ENCODE results near the gene SSR4. TPM values are rescaled to one million over a fixed set of nuclear protein-coding genes. Genes with fewer than 3 reads are reported as not detected.

SSR4 gene
- total and polyA plus RNA-seq, 2 experiments from 2014 or later, result 316 to 693 TPM

DNA sequence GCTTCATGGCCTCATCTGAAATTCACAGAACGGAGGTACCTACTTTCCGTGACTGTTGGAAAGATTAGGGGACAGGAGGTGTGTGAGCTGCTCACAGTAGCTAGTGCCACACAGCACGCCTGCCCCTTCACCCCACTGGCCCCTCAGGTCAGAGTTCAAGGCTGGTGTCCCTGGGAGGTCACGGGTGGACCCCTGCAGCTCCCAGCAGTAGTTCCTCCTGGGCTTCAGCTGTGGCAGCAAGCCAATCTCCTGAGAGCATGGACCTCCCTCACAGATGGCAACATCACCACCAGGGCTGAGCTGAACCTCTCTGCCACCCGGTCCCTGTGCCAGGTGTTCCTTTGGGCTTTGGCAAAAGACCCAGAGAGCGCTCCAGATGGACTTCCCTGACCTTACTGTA, 2.1 kb upstream of the SSR4 start:
- no peaks in the 10 kb centered on the region for H4K20me1 ChIP-seq (ENCODE audit: insufficient read depth, poor library complexity, severe bottlenecking)
- no peak overlapping the region for H3K27ac ChIP-seq
- 84% methylated on average over 6 of the region's 6 CpGs for WGBS (ENCODE audit: low lambda C conversion rate, missing lambda C conversion rate)
- peaks cover 9% of the 10 kb centered on the region for H3K4me1 ChIP-seq (ENCODE audit: insufficient read depth)
- H3K9me2 ChIP-seq (replicated peaks; ENCODE audit: insufficient read depth), result no peaks in the 10 kb centered on the region
- H3K4me3 ChIP-seq, result no peak overlapping the region
- H3K36me3 ChIP-seq (replicated peaks; ENCODE audit: insufficient read depth, low read depth), result no peaks in the 10 kb centered on the region
- no peak overlapping the region for H3K4me2 ChIP-seq
- no peak for DNase-seq (ENCODE audit: low spot score)
- no peaks in the 10 kb centered on the region for H3K27me3 ChIP-seq
- peaks cover 37% of the 10 kb centered on the region for H3K79me2 ChIP-seq
- no peaks in the 10 kb centered on the region for H3K9me3 ChIP-seq (ENCODE audit: low read depth)
- TF ChIP-seq EZH2 (IDR thresholded peaks at IDR 0.05; ENCODE audit: borderline replicate concordance) (no peak), EZH2phosphoT487 (IDR thresholded peaks at IDR 0.05; ENCODE audit: low read depth, severe bottlenecking, unreplicated experiment) (no peak)
- TF ChIP-seq, protein P1, sequence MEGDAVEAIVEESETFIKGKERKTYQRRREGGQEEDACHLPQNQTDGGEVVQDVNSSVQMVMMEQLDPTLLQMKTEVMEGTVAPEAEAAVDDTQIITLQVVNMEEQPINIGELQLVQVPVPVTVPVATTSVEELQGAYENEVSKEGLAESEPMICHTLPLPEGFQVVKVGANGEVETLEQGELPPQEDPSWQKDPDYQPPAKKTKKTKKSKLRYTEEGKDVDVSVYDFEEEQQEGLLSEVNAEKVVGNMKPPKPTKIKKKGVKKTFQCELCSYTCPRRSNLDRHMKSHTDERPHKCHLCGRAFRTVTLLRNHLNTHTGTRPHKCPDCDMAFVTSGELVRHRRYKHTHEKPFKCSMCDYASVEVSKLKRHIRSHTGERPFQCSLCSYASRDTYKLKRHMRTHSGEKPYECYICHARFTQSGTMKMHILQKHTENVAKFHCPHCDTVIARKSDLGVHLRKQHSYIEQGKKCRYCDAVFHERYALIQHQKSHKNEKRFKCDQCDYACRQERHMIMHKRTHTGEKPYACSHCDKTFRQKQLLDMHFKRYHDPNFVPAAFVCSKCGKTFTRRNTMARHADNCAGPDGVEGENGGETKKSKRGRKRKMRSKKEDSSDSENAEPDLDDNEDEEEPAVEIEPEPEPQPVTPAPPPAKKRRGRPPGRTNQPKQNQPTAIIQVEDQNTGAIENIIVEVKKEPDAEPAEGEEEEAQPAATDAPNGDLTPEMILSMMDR (IDR thresholded peaks at IDR 0.05; ENCODE audit: poor library complexity), result no peak
- no peak overlapping the region for H2AFZ ChIP-seq

DNA sequence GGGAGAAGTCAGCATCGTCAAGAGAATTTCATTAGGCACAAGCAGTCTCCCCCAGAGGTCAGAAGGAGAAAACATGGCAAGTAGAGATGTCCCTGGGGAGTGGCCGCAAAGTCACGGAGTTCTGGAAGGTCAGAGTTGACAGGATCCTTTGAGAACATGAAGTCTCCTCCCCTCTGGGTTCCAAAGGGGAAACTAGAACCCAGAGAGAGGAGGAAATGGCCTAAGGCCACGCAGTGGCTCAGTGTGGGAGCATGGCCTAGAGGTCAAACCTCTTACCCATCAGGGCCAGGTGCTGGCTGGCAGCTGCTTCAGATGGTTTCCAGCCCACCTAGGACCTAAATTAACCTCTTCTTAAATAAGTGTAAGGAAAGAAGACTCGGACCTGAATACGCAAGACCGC, 1.2 kb upstream of the SSR4 start:
- no peak for DNase-seq (ENCODE audit: low spot score)
- Histone ChIP-seq H3K4me1 (ENCODE audit: insufficient read depth) (peaks cover 9% of the 10 kb centered on the region), H3K36me3 (replicated peaks; ENCODE audit: insufficient read depth, low read depth) (no peaks in the 10 kb centered on the region), H3K4me3 (peak overlapping the region; percentile 71), H4K20me1 (ENCODE audit: insufficient read depth, poor library complexity, severe bottlenecking) (no peaks in the 10 kb centered on the region), H3K9me3 (ENCODE audit: low read depth) (no peaks in the 10 kb centered on the region), H3K27ac (peak overlapping the region; percentile 98), H3K9me2 (replicated peaks; ENCODE audit: insufficient read depth) (no peaks in the 10 kb centered on the region), H2AFZ (no peak overlapping the region), H3K79me2 (peaks cover 37% of the 10 kb centered on the region), H3K4me2 (peak overlapping the region; percentile 87), H3K27me3 (no peaks in the 10 kb centered on the region)
- 48% methylated on average over 7 of the region's 7 CpGs for WGBS (ENCODE audit: low lambda C conversion rate, missing lambda C conversion rate)
- TF ChIP-seq EZH2phosphoT487 (IDR thresholded peaks at IDR 0.05; ENCODE audit: low read depth, severe bottlenecking, unreplicated experiment) (no peak), EZH2 (IDR thresholded peaks at IDR 0.05; ENCODE audit: borderline replicate concordance) (no peak)

DNA sequence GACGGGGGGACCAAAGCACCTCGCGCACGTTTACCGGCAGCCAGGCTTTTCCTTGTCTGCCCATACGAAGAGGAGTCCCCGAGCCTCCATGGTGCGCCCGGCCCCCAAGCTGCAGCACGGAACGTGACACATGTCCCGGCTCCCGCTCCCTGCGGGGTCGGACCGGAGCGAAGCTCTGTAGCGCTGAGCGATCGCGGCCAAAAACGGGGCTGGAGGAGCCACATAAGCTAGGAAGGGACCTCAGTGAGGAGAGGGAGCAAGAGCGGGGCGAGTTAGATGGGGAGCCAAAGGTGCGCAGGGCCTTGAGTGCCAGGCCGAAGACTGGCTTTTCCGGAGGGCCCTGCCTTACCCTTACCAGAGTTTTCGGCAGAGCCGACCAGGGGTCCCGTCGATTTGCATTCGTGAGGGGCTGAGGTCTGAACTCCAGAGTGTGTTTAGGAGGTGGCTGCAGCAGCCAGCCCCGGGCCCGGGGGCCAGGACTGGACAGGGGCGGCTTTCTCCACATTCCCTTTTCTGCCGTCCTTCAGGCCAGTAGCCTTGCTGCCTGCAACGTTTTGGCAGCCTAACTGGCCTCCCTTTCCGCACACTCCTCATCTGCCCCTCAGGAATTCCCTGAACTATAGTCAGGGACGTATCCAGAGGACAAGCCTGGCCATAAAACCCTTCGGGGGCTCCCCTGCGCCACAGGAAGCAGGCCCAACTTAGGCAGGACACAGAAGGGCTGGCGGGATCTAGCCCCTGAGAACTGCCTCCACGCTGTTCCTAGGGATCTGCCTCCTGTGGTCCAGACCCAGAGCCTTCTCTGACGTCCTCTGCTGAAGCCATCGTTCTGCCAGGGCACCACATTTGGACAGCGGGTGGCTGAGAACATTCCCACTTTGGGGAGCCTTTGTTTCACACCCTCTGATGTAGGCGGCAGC, 689 bp downstream of the SSR4 start:
- Histone ChIP-seq H3K79me2 (peaks cover 37% of the 10 kb centered on the region), H3K4me1 (ENCODE audit: insufficient read depth) (peaks cover 9% of the 10 kb centered on the region), H3K4me3 (peak overlapping the region; percentile 55), H3K27ac (peak overlapping the region; percentile 89), H3K4me2 (peak overlapping the region; percentile 84), H4K20me1 (ENCODE audit: insufficient read depth, poor library complexity, severe bottlenecking) (no peaks in the 10 kb centered on the region), H3K9me2 (replicated peaks; ENCODE audit: insufficient read depth) (no peaks in the 10 kb centered on the region), H3K9me3 (ENCODE audit: low read depth) (no peaks in the 10 kb centered on the region), H3K36me3 (replicated peaks; ENCODE audit: insufficient read depth, low read depth) (no peaks in the 10 kb centered on the region), H3K27me3 (no peaks in the 10 kb centered on the region), H2AFZ (no peak overlapping the region)
- no peak for DNase-seq (ENCODE audit: low spot score)
- TF ChIP-seq EZH2phosphoT487 (IDR thresholded peaks at IDR 0.05; ENCODE audit: low read depth, severe bottlenecking, unreplicated experiment), result no peak
- TF ChIP-seq, protein P1 (IDR thresholded peaks at IDR 0.05; ENCODE audit: poor library complexity), result no peak
- TF ChIP-seq EZH2 (IDR thresholded peaks at IDR 0.05; ENCODE audit: borderline replicate concordance), result no peak
- WGBS (ENCODE audit: low lambda C conversion rate, missing lambda C conversion rate), result 45% methylated on average over 45 of the region's 47 CpGs

DNA sequence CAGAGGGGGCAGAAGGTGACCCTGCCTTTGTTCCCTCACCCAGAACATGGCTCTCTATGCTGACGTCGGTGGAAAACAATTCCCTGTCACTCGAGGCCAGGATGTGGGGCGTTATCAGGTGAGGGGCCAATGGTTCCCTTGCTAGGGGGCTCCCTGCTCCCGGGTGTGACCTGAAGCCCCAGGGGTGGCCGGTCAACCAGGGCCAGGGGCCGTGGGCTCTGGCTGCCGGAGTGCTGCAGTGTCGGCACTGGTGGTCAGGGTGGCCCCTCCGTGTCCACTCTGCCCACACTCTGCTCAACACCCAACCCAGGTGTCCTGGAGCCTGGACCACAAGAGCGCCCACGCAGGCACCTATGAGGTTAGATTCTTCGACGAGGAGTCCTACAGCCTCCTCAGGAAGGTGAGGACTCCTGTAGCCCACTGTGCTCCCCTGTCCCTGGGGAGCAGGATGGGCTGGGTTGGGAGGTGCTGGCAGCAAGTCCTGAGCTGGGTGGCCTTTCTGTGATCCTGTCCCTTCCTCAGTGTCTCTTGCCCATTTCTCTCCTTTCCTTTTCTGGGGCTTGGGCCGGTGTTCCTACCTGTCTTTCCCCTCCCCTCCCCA, 3.0 kb downstream of the SSR4 start:
- Histone ChIP-seq H3K27me3 (no peaks in the 10 kb centered on the region), H3K4me2 (no peak overlapping the region), H3K9me3 (ENCODE audit: low read depth) (no peaks in the 10 kb centered on the region), H3K4me3 (no peak overlapping the region), H3K36me3 (replicated peaks; ENCODE audit: insufficient read depth, low read depth) (no peaks in the 10 kb centered on the region), H2AFZ (no peak overlapping the region), H3K79me2 (peaks cover 26% of the 10 kb centered on the region), H3K4me1 (ENCODE audit: insufficient read depth) (peaks cover 9% of the 10 kb centered on the region), H4K20me1 (ENCODE audit: insufficient read depth, poor library complexity, severe bottlenecking) (no peaks in the 10 kb centered on the region), H3K27ac (no peak overlapping the region), H3K9me2 (replicated peaks; ENCODE audit: insufficient read depth) (no peaks in the 10 kb centered on the region)
- no peak for TF ChIP-seq EZH2 (IDR thresholded peaks at IDR 0.05; ENCODE audit: borderline replicate concordance)
- no peak for TF ChIP-seq EZH2phosphoT487 (IDR thresholded peaks at IDR 0.05; ENCODE audit: low read depth, severe bottlenecking, unreplicated experiment)
- TF ChIP-seq, protein P1 (IDR thresholded peaks at IDR 0.05; ENCODE audit: poor library complexity), result no peak
- DNase-seq (ENCODE audit: low spot score), result no peak
- 88% methylated on average over 14 of the region's 15 CpGs for WGBS (ENCODE audit: low lambda C conversion rate, missing lambda C conversion rate)

Data from hepatocyte (in vitro differentiated cells).